GM12878 (cell line): ENCODE data around the gene VSIG10L2. TPM values are rescaled to one million over a fixed set of nuclear protein-coding genes. Genes with fewer than 3 reads are reported as not detected.

Experiments used
- ATAC-seq: fragments of 200-7000 bp; cut with Tn5 transposase; 3 replicates; pipeline ENCODE4 v1.9.1; 2020; ENCODE audit warnings: mild to moderate bottlenecking, moderate library complexity
- BruUV-seq: library from RNA; stranded (reverse); fragments of 400-500 nt; replicated peaks from 2 replicates; lab custom pipeline; 2021; lab: Mats Ljungman, UMichigan
- CTCF ChIA-PET: fragments of 300-600 bp; sonication (Branson Sonifier 250); formaldehyde crosslinking; extraction: SDS; loops from one replicate; lab custom pipeline; 2021; ENCODE audit warnings: inconsistent platforms; lab: Yijun Ruan, JAX
- POLR2A ChIA-PET: fragments of 350-600 bp; formaldehyde crosslinking; extraction: SDS; loops from one replicate; lab custom pipeline; 2021; ENCODE audit warnings: inconsistent platforms; lab: Charles Lee
- RAD21 ChIA-PET: fragments of 300-600 bp; sonication (Branson Sonifier 250); formaldehyde crosslinking; loops from one replicate; lab custom pipeline; 2023; ENCODE audit warnings: antibody characterized with exemption; ENCODE audit not compliant: unreplicated experiment; lab: Charles Lee
- SMC1A ChIA-PET: fragments of 300-600 bp; sonication (Branson Sonifier 250); formaldehyde crosslinking; loops from one replicate; lab custom pipeline; 2023; ENCODE audit not compliant: unreplicated experiment, uncharacterized antibody; lab: Charles Lee
- DNase-seq: peaks from one replicate; pipeline ENCODE4 v3.0.0-alpha.2; 2011; ENCODE audit warnings: low read depth, low spot score
- FAIRE-seq: peaks from 3 replicates; lab custom pipeline; 2011; peaks lifted over from hg19 to GRCh38; lab: Jason Lieb, UNC
- H2AFZ ChIP-seq: 2 replicates; pipeline ENCODE4 v1.6.0; 2011; ENCODE audit warnings: low read depth, low read length, control low read depth; ENCODE audit not compliant: control insufficient read depth
- H3K27ac ChIP-seq: 2 replicates; pipeline ENCODE4 v1.5.1; 2011; ENCODE audit warnings: control low read depth; ENCODE audit not compliant: control insufficient read depth, insufficient read depth
- H3K27me3 ChIP-seq, 2 experiments: replicated peaks in 1 of 2; 2 replicates each; pipeline versions ENCODE4 v1.6.0 to v1.6.1; 2011; ENCODE audit warnings: low read length in 1 of 2; ENCODE audit not compliant: control insufficient read depth in 2 of 2, insufficient read depth in 2 of 2
- H3K36me3 ChIP-seq, 2 experiments: 2 replicates each; pipeline ENCODE4 v1.5.1; 2011; ENCODE audit warnings: low read length in 1 of 2; ENCODE audit not compliant: control insufficient read depth in 2 of 2, insufficient read depth in 2 of 2
- H3K4me1 ChIP-seq: 2 replicates; pipeline ENCODE4 v1.6.1; 2011; ENCODE audit warnings: mild to moderate bottlenecking, low read length, moderate library complexity, mixed read lengths; ENCODE audit not compliant: control insufficient read depth, insufficient read depth
- H3K4me2 ChIP-seq: 2 replicates; pipeline ENCODE4 v1.6.0; 2011; ENCODE audit warnings: control low read depth; ENCODE audit not compliant: control insufficient read depth, insufficient read depth
- H3K4me3 ChIP-seq: fragments of 200-600 bp; sonication (generic); 2 replicates; pipeline ENCODE4 v1.5.1; 2016
- H3K79me2 ChIP-seq: 2 replicates; pipeline ENCODE4 v1.6.0; 2011; ENCODE audit warnings: low read length; ENCODE audit not compliant: control insufficient read depth, insufficient read depth
- H3K9ac ChIP-seq: 2 replicates; pipeline ENCODE4 v1.8.0; 2011; ENCODE audit warnings: low read length, control low read depth, mixed read lengths; ENCODE audit not compliant: control insufficient read depth, insufficient read depth
- H3K9me3 ChIP-seq: replicated peaks from 3 replicates; pipeline ENCODE4 v1.5.1; 2011; ENCODE audit warnings: mild to moderate bottlenecking, low read length; ENCODE audit not compliant: control insufficient read depth, insufficient read depth
- H4K20me1 ChIP-seq: 2 replicates; pipeline ENCODE4 v1.6.0; 2011; ENCODE audit not compliant: control insufficient read depth, insufficient read depth
- BACH1 ChIP-seq: fragments of 450-650 bp; IDR thresholded peaks from 2 replicates; pipeline ENCODE4 v1.6.1; 2017; ENCODE audit warnings: mild to moderate bottlenecking, borderline replicate concordance
- BRCA1 ChIP-seq: IDR thresholded peaks from 2 replicates; pipeline ENCODE4 v1.6.1; 2011; ENCODE audit warnings: low read depth, low read length, improper control_type of control experiment
- DPF2 ChIP-seq: fragments of 450-650 bp; IDR thresholded peaks from 2 replicates; pipeline ENCODE4 v1.6.1; 2017; ENCODE audit warnings: mild to moderate bottlenecking
- FOS ChIP-seq: IDR thresholded peaks from 3 replicates; pipeline ENCODE4 v1.6.1; 2011; ENCODE audit warnings: borderline replicate concordance; ENCODE audit not compliant: insufficient read length; ENCODE audit errors: extremely low read depth
- FOXM1 ChIP-seq: IDR thresholded peaks from 2 replicates; pipeline ENCODE4 v1.6.1; 2012; ENCODE audit warnings: low read depth, mild to moderate bottlenecking, inconsistent platforms, low read length, moderate library complexity
- GATAD2B ChIP-seq: fragments of 450-650 bp; conservative IDR thresholded peaks from 2 replicates; pipeline ENCODE4 v1.6.1; 2017; ENCODE audit warnings: low read depth, mild to moderate bottlenecking, moderate library complexity
- HDGF ChIP-seq: fragments of 450-650 bp; IDR thresholded peaks from 2 replicates; pipeline ENCODE4 v1.6.1; 2016; ENCODE audit warnings: antibody characterized with exemption
- MYC ChIP-seq: IDR thresholded peaks from 2 replicates; pipeline ENCODE4 v1.6.1; 2011; ENCODE audit warnings: mild to moderate bottlenecking, low read length, moderate library complexity, inconsistent platforms; ENCODE audit not compliant: insufficient read depth, insufficient replicate concordance, insufficient read length, severe bottlenecking
- NFXL1 ChIP-seq: fragments of 450-650 bp; IDR thresholded peaks from 2 replicates; pipeline ENCODE4 v1.6.1; 2017; ENCODE audit warnings: antibody characterized with exemption, mild to moderate bottlenecking, borderline replicate concordance
- PBX3 ChIP-seq: IDR thresholded peaks from 2 replicates; pipeline ENCODE4 v1.6.1; 2011; ENCODE audit warnings: mild to moderate bottlenecking, low read depth, low read length, moderate library complexity; ENCODE audit not compliant: insufficient replicate concordance
- POLR2A ChIP-seq: IDR thresholded peaks from 2 replicates; pipeline ENCODE4 v1.6.1; 2011; ENCODE audit warnings: low read depth, mild to moderate bottlenecking, low read length
- POU2F2 ChIP-seq: IDR thresholded peaks from 3 replicates; pipeline ENCODE4 v1.6.1; 2011; ENCODE audit warnings: low read depth, mild to moderate bottlenecking, low read length, borderline replicate concordance
- SMAD5 ChIP-seq: IDR thresholded peaks from 2 replicates; pipeline ENCODE4 v1.6.1; 2016; ENCODE audit warnings: antibody characterized with exemption, low read depth
- SP1 ChIP-seq: IDR thresholded peaks from one replicate; pipeline ENCODE4 v1.6.1; 2011; ENCODE audit warnings: low read depth, low read length
- ZNF217 ChIP-seq: fragments of 450-650 bp; IDR thresholded peaks from 2 replicates; pipeline ENCODE4 v1.6.1; 2017; ENCODE audit warnings: antibody characterized with exemption, mild to moderate bottlenecking
- WGBS: methylation state at CpG from one replicate; pipeline ENCODE4 v1.1.6; 2016; ENCODE audit warnings: low lambda C conversion rate; ENCODE audit not compliant: insufficient replicate concordance, insufficient coverage; ENCODE audit errors: missing lambda C conversion rate; 5-methylcytosine and 5-hydroxymethylcytosine counted together
- in situ Hi-C: fragments of 300-500 bp; cut with MboI; formaldehyde crosslinking; loops from 9 replicates; pipeline ENCODE4 v1.14.3; 2018; ENCODE audit warnings: mixed read lengths
- intact Hi-C: fragments of 100-400 bp; cut with micrococcal nuclease; formaldehyde crosslinking; loops from one replicate; pipeline ENCODE4 v1.14.2; 2022; ENCODE audit not compliant: unreplicated experiment
- polyA plus RNA-seq, 11 experiments: library from polyadenylated mRNA; depleted of rRNA in 4 of 11; unstranded in 6 of 11; stranded (reverse) in 5 of 11; fragments of >200 nt; fragmentation: Nextera tagmentation in 4 of 11; fragmentation: Illumina TruSeq in 1 of 11; extraction: Ambion mirVana in 4 of 11; extraction: Trizol in 1 of 11; gene quantifications; 1 replicate in 1 of 11; 2 replicates in 10 of 11; pipeline versions ENCODE4 v1.2.1 to v1.2.3, GENCODE V29; 2011 to 2016; ENCODE audit warnings: inconsistent platforms in 2 of 11, missing spikeins in 2 of 11, low read depth in 1 of 11
- total RNA-seq, 4 experiments: library from RNA; depleted of rRNA in 3 of 4; stranded (reverse); fragments of >200 nt in 3 of 4; fragmentation: Illumina TruSeq in 1 of 4; extraction: Trizol in 1 of 4; gene quantifications; 2 replicates each; pipeline versions ENCODE4 v1.2.1 to v1.2.3, GENCODE V29; 2013 to 2021

Gene VSIG10L2
- total and polyA plus RNA-seq, 10 of the 15 experiments (the other 5 are each of a cell fraction or from before 2014, with no cell fraction given): 0.02 TPM; not detected in 9

GRCh38 chr11:125921042-125921441 is 24.8 kb upstream of the VSIG10L2 start (continued):
- TF ChIP-seq ZNF217 (no peak), SMAD5 (no peak), HDGF (no peak), POLR2A (no peak)

- ATAC-seq (no peak), FAIRE-seq (no peak), DNase-seq (no peak)
- Histone ChIP-seq H3K27me3 (no peaks in the 10 kb centered on the region; a peak in 1 of 4 replicates), H3K9me3 (no peaks in the 10 kb centered on the region), H3K79me2 (no peaks in the 10 kb centered on the region), H4K20me1 (no peaks in the 10 kb centered on the region), H3K4me2 (no peak overlapping the region), H3K36me3 (no peaks in the 10 kb centered on the region), H3K9ac (no peak overlapping the region), H3K27ac (no peak overlapping the region), H2AFZ (no peak overlapping the region), H3K4me1 (no peaks in the 10 kb centered on the region), H3K4me3 (no peak overlapping the region)
- 52% methylated on average over 3 of the region's 3 CpGs for WGBS
- intact Hi-C loops (loop anchor here (5.0 to 10.0 kb wide), 2 partner anchors 140 to 393 kb away; partner anchors contain the start of gene CDON), in situ Hi-C loops (loop anchor here (5.0 kb wide), 1 partner anchor 270 kb away; no protein-coding TSS in a partner anchor)
- CTCF ChIA-PET: interaction anchor here (1.0 to 5.9 kb wide), 5 partner anchors 8 to 559 kb away, joined by 3 to 120 read pairs (median 6); no protein-coding TSS in a partner anchor
- POLR2A ChIA-PET: no interaction called here
- SMC1A ChIA-PET: interaction anchor here (1.0 to 6.3 kb wide), 2 partner anchors 18 to 273 kb away, joined by 3 to 61 read pairs; partner anchors contain the start of gene DDX25
- TF ChIP-seq GATAD2B: no peak
- no peak for TF ChIP-seq SP1
- TF ChIP-seq FOS: no peak
- TF ChIP-seq MYC: no peak
- no peak for TF ChIP-seq PBX3
- TF ChIP-seq FOXM1: no peak
- TF ChIP-seq DPF2: no peak
- TF ChIP-seq NFXL1: no peak
- no peak for TF ChIP-seq BACH1
- no peak for TF ChIP-seq POU2F2
- TF ChIP-seq BRCA1: no peak
- RAD21 ChIA-PET: interaction anchor here (1.1 to 3.7 kb wide), 2 partner anchors 137 to 271 kb away, joined by 3 to 27 read pairs; no protein-coding TSS in a partner anchor
- no TSS peak for BruUV-seq
Measured at GRCh38 chr11:125922156-125922555, 23.7 kb upstream of the VSIG10L2 start.
